ENCODE measurements around the gene DEPDC4.

DNA sequence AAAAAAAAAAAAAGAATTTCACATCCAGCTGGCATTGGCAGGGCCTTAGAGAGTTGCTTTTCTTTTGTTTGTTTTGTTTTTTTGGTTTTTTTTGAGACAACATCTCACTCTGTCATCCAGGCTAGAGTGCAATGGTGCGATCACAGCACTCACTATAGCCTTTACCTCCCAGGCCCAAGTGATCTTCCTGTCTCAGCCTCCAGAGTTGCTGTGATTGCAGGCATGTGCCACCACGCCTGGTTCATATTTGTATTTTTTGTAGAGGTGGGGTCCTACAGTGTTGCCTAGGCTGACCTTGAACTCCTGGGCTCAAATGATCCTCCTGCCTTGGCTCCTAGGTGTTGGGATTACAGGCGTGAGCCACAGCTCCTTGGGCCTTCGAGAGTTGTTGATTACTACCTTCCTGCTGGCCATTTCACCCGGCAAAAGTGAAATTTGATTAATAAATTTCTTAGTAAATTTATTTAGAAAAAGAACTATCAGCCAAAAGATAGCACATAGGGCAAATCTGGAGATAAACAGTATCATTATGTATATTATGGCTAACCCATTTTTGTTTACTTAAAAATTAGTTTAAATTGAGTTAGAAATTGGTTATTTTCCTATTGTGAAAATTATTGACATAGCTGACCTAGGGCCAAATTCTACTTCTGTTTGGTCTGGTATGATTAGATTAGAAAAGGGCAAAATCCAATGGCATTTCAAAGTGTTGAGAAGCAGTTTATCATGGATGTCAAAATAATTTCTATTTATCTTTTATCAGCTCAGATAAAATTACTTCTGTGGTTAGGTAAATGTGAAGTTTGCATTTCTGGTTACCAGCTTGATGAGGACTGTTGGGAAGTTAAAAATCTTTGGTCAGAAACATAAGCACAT is 53.6 kb downstream of the DEPDC4 start:
- TF ChIP-seq POLR2AphosphoS5 (IDR thresholded peaks at IDR 0.05; ENCODE audit: insufficient read depth in 1 of 2, low read depth in 1 of 2): no peak
- TF ChIP-seq, protein P1, sequence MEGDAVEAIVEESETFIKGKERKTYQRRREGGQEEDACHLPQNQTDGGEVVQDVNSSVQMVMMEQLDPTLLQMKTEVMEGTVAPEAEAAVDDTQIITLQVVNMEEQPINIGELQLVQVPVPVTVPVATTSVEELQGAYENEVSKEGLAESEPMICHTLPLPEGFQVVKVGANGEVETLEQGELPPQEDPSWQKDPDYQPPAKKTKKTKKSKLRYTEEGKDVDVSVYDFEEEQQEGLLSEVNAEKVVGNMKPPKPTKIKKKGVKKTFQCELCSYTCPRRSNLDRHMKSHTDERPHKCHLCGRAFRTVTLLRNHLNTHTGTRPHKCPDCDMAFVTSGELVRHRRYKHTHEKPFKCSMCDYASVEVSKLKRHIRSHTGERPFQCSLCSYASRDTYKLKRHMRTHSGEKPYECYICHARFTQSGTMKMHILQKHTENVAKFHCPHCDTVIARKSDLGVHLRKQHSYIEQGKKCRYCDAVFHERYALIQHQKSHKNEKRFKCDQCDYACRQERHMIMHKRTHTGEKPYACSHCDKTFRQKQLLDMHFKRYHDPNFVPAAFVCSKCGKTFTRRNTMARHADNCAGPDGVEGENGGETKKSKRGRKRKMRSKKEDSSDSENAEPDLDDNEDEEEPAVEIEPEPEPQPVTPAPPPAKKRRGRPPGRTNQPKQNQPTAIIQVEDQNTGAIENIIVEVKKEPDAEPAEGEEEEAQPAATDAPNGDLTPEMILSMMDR (IDR thresholded peaks at IDR 0.05): no peak
